Upper lobe of left lung (tissue), 6 donors: ENCODE results near the gene VRK2. TPM values are rescaled to one million over a fixed set of nuclear protein-coding genes. Genes with fewer than 3 reads are reported as not detected.
A peak's percentile ranks its signal among the peaks of the same experiment; 100 is the strongest.
"Not testable (repeated sequence)": the region's sequence is repeated elsewhere in the genome, so short reads cannot be mapped to it uniquely, and the experiment has no call there.

Experiments used
- ATAC-seq, 2 donors: fragments of 200-7000 bp; cut with Tn5 transposase; one replicate each; pipeline ENCODE4 v1.9.1; 2022; ENCODE audit warnings: mild to moderate bottlenecking in 2 of 2, moderate library complexity in 2 of 2; ENCODE audit not compliant: low FRiP score in 2 of 2
- DNase-seq, 2 donors: peaks; one replicate each; pipeline ENCODE4 v3.0.0-alpha.2; 2019 to 2020
- H3K27ac ChIP-seq, 4 donors: fragments of 200-600 bp; sonication (generic); one replicate each; pipeline ENCODE4 v1.5.1; 2016 to 2019
- H3K27me3 ChIP-seq, 4 donors: fragments of 200-600 bp; sonication (generic); one replicate each; pipeline ENCODE4 v1.5.1; 2017 to 2019
- H3K36me3 ChIP-seq, 4 donors: fragments of 200-600 bp; sonication (generic); one replicate each; pipeline ENCODE4 v1.5.1; 2016 to 2019
- H3K4me1 ChIP-seq, 4 donors: fragments of 200-600 bp; sonication (generic); one replicate each; pipeline ENCODE4 v1.5.1; 2018 to 2019
- H3K4me3 ChIP-seq, 4 donors: fragments of 200-600 bp; sonication (generic); one replicate each; pipeline ENCODE4 v1.5.1; 2017 to 2019; ENCODE audit warnings: mild to moderate bottlenecking in 2 of 4, moderate library complexity in 1 of 4
- H3K9me3 ChIP-seq, 4 donors: fragments of 200-600 bp; sonication (generic); one replicate each; pipeline ENCODE4 v1.5.1; 2018 to 2019
- EP300 ChIP-seq, 4 donors: sonication (generic); formaldehyde crosslinking; IDR thresholded peaks; one replicate each; pipeline ENCODE4 v1.5.1; 2017; ENCODE audit warnings: antibody characterized with exemption in 4 of 4, control low read depth in 2 of 4
- POLR2A ChIP-seq, 4 donors: fragments of 450-650 bp; IDR thresholded peaks; one replicate each; pipeline ENCODE4 v1.5.1; 2016 to 2017; ENCODE audit warnings: antibody characterized with exemption in 4 of 4, mild to moderate bottlenecking in 2 of 4
- POLR2AphosphoS5 ChIP-seq, 2 donors: sonication (generic); formaldehyde crosslinking; IDR thresholded peaks; one replicate each; pipeline ENCODE4 v1.5.1; 2017; ENCODE audit warnings: antibody characterized with exemption in 2 of 2
- WGBS, 2 donors: methylation state at CpG; one replicate each; pipeline ENCODE4 v1.1.5; 2017 to 2018; 5-methylcytosine and 5-hydroxymethylcytosine counted together
- total RNA-seq, 6 donors: library from RNA; depleted of rRNA in 4 of 6; stranded (reverse); fragments of >200 nt in 4 of 6; gene quantifications; one replicate each; pipeline versions ENCODE4 v1.1.0 to v1.2.1, GENCODE V29; 2016 to 2021
- TF ChIP-seq, protein P1 (sequence below), 6 experiments: fragments of 450-650 bp in 4 of 6; fragments of 200-600 bp in 2 of 6; sonication (generic) in 2 of 6; IDR thresholded peaks; one replicate each; pipeline ENCODE4 v1.5.1; 2016 to 2019; ENCODE audit warnings: antibody characterized with exemption in 6 of 6
- donor health status: DM: no; HTN: no; CAD: no; lungs with moderate emphysema.
- donor health status: DM: no; HTN: yes; CAD: no; lungs with severe emphysema.

Gene VRK2
- total RNA-seq, 6 donors from 2014 or later = 15.6 to 28.1 (median 22.8) TPM

DNA sequence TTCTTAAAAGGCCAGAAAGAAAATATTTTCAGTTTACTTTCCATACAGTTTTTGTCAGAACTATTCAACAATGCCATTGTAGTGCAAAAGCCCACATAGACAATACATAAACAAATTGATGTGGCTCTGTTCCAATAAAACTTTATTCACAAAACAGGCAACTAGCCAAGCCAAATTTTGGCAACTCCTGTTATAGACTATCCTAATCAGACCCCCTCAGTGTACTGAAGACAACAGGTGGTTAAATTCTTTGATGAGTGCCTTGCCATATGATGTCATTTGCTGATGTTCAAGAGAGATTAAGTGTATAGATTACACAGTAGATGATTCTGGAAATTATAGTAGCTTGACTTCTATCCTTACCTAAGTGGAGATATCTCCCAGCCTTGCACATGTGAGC lies 111.1 kb downstream of the VRK2 start:
- peaks cover 6 to 49% (median 18%) of the 10 kb centered on the region in 4 donors for H3K36me3 ChIP-seq
- no peak overlapping the region for H3K27ac ChIP-seq
- no peaks in the 10 kb centered on the region for H3K27me3 ChIP-seq
- no peaks in the 10 kb centered on the region for H3K4me1 ChIP-seq
- no peak overlapping the region for H3K4me3 ChIP-seq
- no peak for ATAC-seq
- no peak for DNase-seq
- TF ChIP-seq EP300 (IDR thresholded peaks at IDR 0.05) (no peak), POLR2A (IDR thresholded peaks at IDR 0.05) (no peak), POLR2AphosphoS5 (IDR thresholded peaks at IDR 0.05) (no peak)
- TF ChIP-seq, protein P1, sequence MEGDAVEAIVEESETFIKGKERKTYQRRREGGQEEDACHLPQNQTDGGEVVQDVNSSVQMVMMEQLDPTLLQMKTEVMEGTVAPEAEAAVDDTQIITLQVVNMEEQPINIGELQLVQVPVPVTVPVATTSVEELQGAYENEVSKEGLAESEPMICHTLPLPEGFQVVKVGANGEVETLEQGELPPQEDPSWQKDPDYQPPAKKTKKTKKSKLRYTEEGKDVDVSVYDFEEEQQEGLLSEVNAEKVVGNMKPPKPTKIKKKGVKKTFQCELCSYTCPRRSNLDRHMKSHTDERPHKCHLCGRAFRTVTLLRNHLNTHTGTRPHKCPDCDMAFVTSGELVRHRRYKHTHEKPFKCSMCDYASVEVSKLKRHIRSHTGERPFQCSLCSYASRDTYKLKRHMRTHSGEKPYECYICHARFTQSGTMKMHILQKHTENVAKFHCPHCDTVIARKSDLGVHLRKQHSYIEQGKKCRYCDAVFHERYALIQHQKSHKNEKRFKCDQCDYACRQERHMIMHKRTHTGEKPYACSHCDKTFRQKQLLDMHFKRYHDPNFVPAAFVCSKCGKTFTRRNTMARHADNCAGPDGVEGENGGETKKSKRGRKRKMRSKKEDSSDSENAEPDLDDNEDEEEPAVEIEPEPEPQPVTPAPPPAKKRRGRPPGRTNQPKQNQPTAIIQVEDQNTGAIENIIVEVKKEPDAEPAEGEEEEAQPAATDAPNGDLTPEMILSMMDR (IDR thresholded peaks at IDR 0.05) = no peak
- H3K9me3 ChIP-seq = no peaks in the 10 kb centered on the region

DNA sequence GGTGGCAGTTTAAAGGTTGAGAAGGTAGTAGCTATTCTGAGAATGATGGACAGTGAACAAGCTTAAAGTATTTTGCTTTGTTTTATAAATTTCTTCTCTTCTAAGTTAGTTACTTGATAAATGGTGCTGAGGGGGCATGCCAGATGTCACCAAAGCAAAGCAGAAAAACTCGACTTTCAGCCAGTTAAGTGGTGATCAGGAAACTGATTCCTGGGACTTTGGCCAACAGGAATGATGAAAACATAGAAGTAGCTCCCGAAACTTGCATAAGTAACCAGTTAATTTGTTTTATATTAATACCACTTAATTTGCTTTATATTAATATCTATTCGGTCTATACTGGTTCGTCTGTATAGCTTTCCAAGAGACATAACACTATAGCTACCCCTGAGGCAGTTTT lies 111.9 kb downstream of the VRK2 start:
- Histone ChIP-seq H3K9me3 (no peaks in the 10 kb centered on the region), H3K4me1 (no peaks in the 10 kb centered on the region), H3K27ac (no peak overlapping the region), H3K27me3 (no peaks in the 10 kb centered on the region), H3K4me3 (no peak overlapping the region), H3K36me3 (peaks cover 6 to 56% (median 18%) of the 10 kb centered on the region in 4 donors)
- 58 to 66% methylated on average over 4 of the region's 4 CpGs for WGBS, 2 donors
- ATAC-seq (no peak), DNase-seq (no peak)
- TF ChIP-seq EP300 (IDR thresholded peaks at IDR 0.05) (no peak), POLR2A (IDR thresholded peaks at IDR 0.05) (no peak), POLR2AphosphoS5 (IDR thresholded peaks at IDR 0.05) (no peak)
- TF ChIP-seq, protein P1 (IDR thresholded peaks at IDR 0.05) = no peak

DNA sequence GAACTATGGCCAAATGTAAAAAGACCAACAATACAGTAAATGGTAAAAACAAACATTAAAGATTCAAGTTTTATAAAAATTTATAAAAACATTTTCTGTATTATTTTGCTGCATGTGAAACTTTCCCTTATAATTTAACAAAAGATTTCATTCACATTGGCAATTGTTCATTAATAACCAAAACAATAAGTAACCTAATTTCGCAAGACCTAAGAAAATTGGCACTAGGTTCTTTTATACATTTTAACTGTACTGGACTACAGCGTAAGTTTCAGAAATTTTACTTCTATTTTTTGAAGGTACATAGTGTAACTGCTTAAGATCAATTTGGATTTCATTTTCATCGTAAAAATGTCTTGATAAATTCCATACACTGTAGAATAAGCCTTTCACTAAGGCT lies 117.3 kb downstream of the VRK2 start:
- DNase-seq (no peak), ATAC-seq (no peak)
- H3K9me3 ChIP-seq = no peaks in the 10 kb centered on the region
- WGBS, 2 donors = 92 to 96% methylated on average over 3 of the region's 3 CpGs
- no peak overlapping the region for H3K4me3 ChIP-seq
- peaks cover 6 to 47% (median 18%) of the 10 kb centered on the region in 4 donors for H3K36me3 ChIP-seq
- no peak overlapping the region for H3K27ac ChIP-seq
- TF ChIP-seq, protein P1 (IDR thresholded peaks at IDR 0.05) = no peak
- TF ChIP-seq POLR2A (IDR thresholded peaks at IDR 0.05) (no peak), POLR2AphosphoS5 (IDR thresholded peaks at IDR 0.05) (no peak), EP300 (IDR thresholded peaks at IDR 0.05) (no peak)
- no peaks in the 10 kb centered on the region for H3K4me1 ChIP-seq
- no peaks in the 10 kb centered on the region for H3K27me3 ChIP-seq

DNA sequence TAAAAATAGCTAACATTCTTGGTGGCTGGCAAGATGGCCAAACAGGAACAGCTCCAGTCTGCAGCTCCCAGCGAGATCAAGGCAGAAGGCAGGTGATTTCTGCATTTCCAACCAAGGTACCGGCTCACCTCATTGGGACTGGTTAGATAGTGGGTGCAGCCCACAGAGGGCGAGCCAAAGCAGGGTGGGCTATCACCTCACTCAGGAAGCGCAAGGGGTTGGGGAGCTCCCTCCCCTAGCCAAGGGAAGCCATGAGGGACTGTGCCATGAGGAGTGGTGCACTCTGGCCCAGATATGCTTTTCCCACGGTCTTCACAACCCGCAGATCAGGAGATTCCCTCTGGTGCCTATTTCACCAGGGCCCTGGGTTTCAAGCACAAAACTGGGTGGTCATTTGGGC lies 121.5 kb downstream of the VRK2 start:
- not testable (repeated sequence) for H3K4me3 ChIP-seq, H3K36me3 ChIP-seq, H3K27me3 ChIP-seq, ATAC-seq, H3K9me3 ChIP-seq, H3K27ac ChIP-seq, DNase-seq, H3K4me1 ChIP-seq
- WGBS, 2 donors = 94 to 97% methylated on average over 4 to 6 of the region's 6 CpGs

DNA sequence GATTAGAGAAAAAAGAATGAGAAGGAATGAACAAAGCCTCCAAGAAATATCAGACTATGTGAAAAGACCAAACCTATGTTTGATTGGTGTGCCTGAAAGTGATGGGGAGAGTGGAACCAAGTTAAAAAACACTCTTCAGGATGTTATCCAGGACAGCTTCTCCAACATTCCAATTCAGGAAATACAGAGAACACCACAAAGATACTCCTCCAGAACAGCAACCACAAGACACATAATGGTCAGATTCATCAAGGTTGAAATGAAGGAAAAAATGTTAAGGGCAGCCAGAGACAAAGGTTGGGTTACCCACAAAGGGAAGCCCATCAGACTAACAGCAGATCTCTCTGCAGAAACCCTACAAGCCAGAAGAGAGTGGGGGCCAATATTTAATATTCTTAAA lies 123.2 kb downstream of the VRK2 start:
- DNase-seq, ATAC-seq, H3K27ac ChIP-seq, H3K4me3 ChIP-seq, H3K27me3 ChIP-seq, H3K36me3 ChIP-seq, H3K9me3 ChIP-seq, H3K4me1 ChIP-seq: not testable (repeated sequence)

DNA sequence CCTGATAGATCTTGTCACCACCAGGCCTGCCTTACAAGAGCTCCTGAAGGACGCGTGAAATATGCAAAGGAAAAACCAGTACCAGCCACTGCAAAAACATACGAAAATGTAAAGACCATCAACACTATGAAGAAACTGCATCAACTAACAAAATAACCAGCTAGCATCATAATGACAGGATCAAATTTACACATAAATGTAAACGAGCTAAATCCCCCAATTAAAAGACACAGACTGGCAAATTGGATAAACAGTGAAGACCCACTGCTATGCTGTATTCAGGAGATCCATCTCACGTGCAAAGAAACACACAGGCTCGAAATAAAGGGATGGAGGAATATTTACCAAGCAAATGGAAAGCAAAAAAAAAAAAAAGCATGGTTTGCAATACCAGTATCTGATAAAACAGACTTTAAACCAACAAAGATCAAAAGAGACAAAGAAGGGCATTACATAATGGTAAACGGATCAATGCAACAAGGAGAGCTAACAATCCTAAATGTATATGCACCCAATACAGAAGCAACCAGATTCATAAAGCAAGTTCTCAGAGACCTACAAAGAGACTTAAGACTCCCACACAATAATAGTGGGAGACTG lies 123.8 kb downstream of the VRK2 start:
- H3K27ac ChIP-seq, DNase-seq, H3K36me3 ChIP-seq, H3K27me3 ChIP-seq, H3K9me3 ChIP-seq, H3K4me3 ChIP-seq, H3K4me1 ChIP-seq, ATAC-seq: not testable (repeated sequence)
- 94 to 97% methylated on average over 7 of the region's 7 CpGs for WGBS, 2 donors

DNA sequence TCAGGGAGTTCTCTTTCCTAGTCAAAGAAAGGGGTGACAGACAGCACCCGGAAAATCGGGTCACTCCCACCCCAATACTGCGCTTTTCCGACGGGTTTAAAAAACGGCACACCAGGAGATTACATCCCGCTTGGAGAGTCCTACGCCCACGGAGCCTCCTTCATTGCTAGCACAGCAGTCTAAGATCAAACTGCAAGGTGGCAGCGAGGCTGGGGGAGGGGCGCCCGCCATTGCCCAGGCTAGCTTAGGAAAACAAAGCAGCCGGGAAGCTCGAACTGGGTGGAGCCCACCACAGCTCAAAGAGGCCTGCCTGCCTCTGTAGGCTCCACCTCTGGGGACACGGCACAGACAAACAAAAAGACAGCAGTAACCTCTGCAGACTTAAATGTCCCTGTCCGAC lies 125.2 kb downstream of the VRK2 start:
- DNase-seq = peak in 1 of 2 donors; percentile 27
- not testable (repeated sequence) for H3K4me3 ChIP-seq, H3K27me3 ChIP-seq, H3K36me3 ChIP-seq, H3K4me1 ChIP-seq, H3K27ac ChIP-seq, H3K9me3 ChIP-seq, ATAC-seq
- WGBS, 2 donors = 96 to 97% methylated on average over 14 to 16 of the region's 16 CpGs

DNA sequence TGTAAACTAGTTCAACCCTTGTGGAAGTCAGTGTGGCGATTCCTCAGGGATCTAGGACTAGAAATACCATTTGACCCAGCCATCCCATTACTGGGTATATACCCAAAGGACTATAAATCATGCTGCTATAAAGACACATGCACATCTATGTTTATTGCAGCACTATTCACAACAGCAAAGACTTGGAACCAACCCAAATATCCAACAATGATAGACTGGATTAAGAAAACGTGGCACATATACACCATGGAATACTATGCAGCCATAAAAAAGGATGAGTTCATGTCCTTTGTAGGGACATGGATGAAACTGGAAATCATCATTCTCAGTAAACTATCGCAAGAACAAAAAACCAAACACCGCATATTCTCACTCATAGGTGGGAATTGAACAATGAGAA lies 130.6 kb downstream of the VRK2 start:
- 98 to 100% methylated on average over 1 to 3 of the region's 4 CpGs for whole genome bisulfite sequencing, 2 donors

DNA sequence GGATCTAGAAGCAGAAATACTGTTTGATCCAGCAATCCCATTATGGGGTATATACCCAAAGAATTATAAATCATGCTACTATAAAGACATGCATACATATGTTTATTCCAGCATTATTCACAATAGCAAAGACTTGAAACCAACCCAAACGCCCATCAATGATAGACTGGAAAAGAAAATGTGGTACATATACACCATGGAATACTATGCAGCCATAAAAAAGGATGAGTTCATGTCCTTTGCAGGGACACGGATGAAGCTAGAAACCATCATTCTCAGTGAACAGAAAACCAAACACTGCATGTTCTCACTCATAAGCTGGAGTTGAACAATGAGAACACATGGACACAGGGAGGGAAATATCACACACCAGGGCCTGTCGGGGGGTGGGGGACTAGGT lies 133.6 kb downstream of the VRK2 start:
- not testable (repeated sequence) for H3K9me3 ChIP-seq, DNase-seq
- 98 to 100% methylated on average over 3 of the region's 3 CpGs for WGBS, 2 donors

More for the DNA sequence above, 130.6 kb downstream of the VRK2 start:
- not testable (repeated sequence) for ATAC-seq, H3K9me3 ChIP-seq, H3K36me3 ChIP-seq, H3K4me1 ChIP-seq, H3K27me3 ChIP-seq, H3K4me3 ChIP-seq, DNase-seq, H3K27ac ChIP-seq

More for the DNA sequence above, 133.6 kb downstream of the VRK2 start:
- H3K27ac ChIP-seq, H3K4me1 ChIP-seq, H3K36me3 ChIP-seq, H3K27me3 ChIP-seq, ATAC-seq, H3K4me3 ChIP-seq: not testable (repeated sequence)
